HepG2 (cell line): ENCODE measurements around the gene ZNF581. TPM values are rescaled to one million over a fixed set of nuclear protein-coding genes. Genes with fewer than 3 reads are reported as not detected.
A peak's percentile ranks its signal among the peaks of the same experiment; 100 is the strongest.

Experiments
- ATF5 ChIP-seq: sonication (generic); formaldehyde crosslinking; IDR thresholded peaks from 2 replicates; pipeline ENCODE4 v1.4.0; 2020; ENCODE audit warnings: mild to moderate bottlenecking, low read depth, missing genetic modification reagents
- ATM ChIP-seq: fragments of 450-650 bp; IDR thresholded peaks from 2 replicates; pipeline ENCODE4 v1.7.1; 2017; ENCODE audit warnings: mild to moderate bottlenecking, borderline replicate concordance
- HIC2 ChIP-seq: sonication (generic); formaldehyde crosslinking; IDR thresholded peaks from 2 replicates; pipeline ENCODE4 v1.9.0; 2022; ENCODE audit warnings: low read depth, missing genetic modification reagents
- KAT2B ChIP-seq: fragments of 150-350 bp; IDR thresholded peaks from 2 replicates; pipeline ENCODE4 v1.6.1; 2014; ENCODE audit warnings: low read depth, low read length, borderline replicate concordance
- REL ChIP-seq: sonication (generic); formaldehyde crosslinking; conservative IDR thresholded peaks from 2 replicates; pipeline ENCODE4 v1.8.0; 2022; ENCODE audit warnings: mild to moderate bottlenecking, missing genetic modification reagents, moderate library complexity
- RFX3 ChIP-seq: IDR thresholded peaks from 2 replicates; pipeline ENCODE4 v1.6.1; 2016; ENCODE audit warnings: missing biosample characterization, missing genetic modification reagents
- SOX13 ChIP-seq, 3 experiments: fragments of 450-650 bp in 1 of 3; sonication (generic) in 1 of 3; formaldehyde crosslinking in 1 of 3; IDR thresholded peaks in 2 of 3; conservative IDR thresholded peaks in 1 of 3; 2 replicates each; pipeline versions ENCODE4 v1.5.0 to v1.6.1; 2016 to 2020; ENCODE audit warnings: antibody characterized with exemption in 1 of 3, mild to moderate bottlenecking in 1 of 3, missing compliant biosample characterization in 1 of 3, missing genetic modification reagents in 1 of 3, moderate library complexity in 1 of 3
- ZNF10 ChIP-seq: sonication (generic); formaldehyde crosslinking; IDR thresholded peaks from 2 replicates; pipeline ENCODE4 v1.4.0; 2020; ENCODE audit warnings: mild to moderate bottlenecking, low read depth, missing genetic modification reagents, borderline replicate concordance
- ZNF558 ChIP-seq: sonication (generic); formaldehyde crosslinking; IDR thresholded peaks from 2 replicates; pipeline ENCODE4 v1.9.0; 2022; ENCODE audit warnings: mild to moderate bottlenecking, missing genetic modification reagents, borderline replicate concordance
- ZNF574 ChIP-seq: sonication (generic); formaldehyde crosslinking; IDR thresholded peaks from 2 replicates; pipeline ENCODE4 v1.4.0; 2020; ENCODE audit warnings: missing genetic modification reagents
- ZNF75D ChIP-seq: sonication (generic); formaldehyde crosslinking; IDR thresholded peaks from 2 replicates; pipeline ENCODE4 v1.8.1; 2023; ENCODE audit warnings: missing genetic modification reagents, mild to moderate bottlenecking, borderline replicate concordance
- polyA plus RNA-seq, 8 experiments: library from polyadenylated mRNA; depleted of rRNA in 3 of 8; stranded (reverse) in 7 of 8; unstranded in 1 of 8; fragments of >200 nt; fragmentation: Illumina TruSeq in 4 of 8; extraction: Trizol in 4 of 8; gene quantifications; 2 replicates each; pipeline versions ENCODE4 v1.2.1 to v1.2.3, GENCODE V29; 2011 to 2016; ENCODE audit warnings: low read depth in 4 of 8, missing spikeins in 1 of 8, mixed read lengths in 1 of 8; ENCODE audit not compliant: insufficient read depth in 1 of 8
- total RNA-seq, 5 experiments: library from RNA; depleted of rRNA; stranded (reverse); fragments of >200 nt; fragmentation: Illumina TruSeq; extraction: Trizol; gene quantifications; 2 replicates each; pipeline ENCODE4 v1.2.3, GENCODE V29; 2016; ENCODE audit warnings: low read depth in 1 of 5
- TF ChIP-seq, protein P1 (sequence below): sonication (generic); formaldehyde crosslinking; IDR thresholded peaks from 2 replicates; pipeline ENCODE4 v1.5.0; 2020; ENCODE audit warnings: missing genetic modification reagents, mild to moderate bottlenecking, borderline replicate concordance
- TF ChIP-seq, protein P2 (sequence below): sonication (generic); formaldehyde crosslinking; IDR thresholded peaks from 2 replicates; pipeline ENCODE4 v1.9.0; 2021; ENCODE audit warnings: mild to moderate bottlenecking, missing genetic modification reagents
- TF ChIP-seq, protein P3 (sequence below): IDR thresholded peaks from 2 replicates; pipeline ENCODE4 v1.6.1; 2012; ENCODE audit warnings: inconsistent platforms

Gene ZNF581
- total and polyA plus RNA-seq, 2 of the 13 experiments (the other 11 are each of a cell fraction or from before 2014, with no cell fraction given): 19.6 to 49.5 TPM

- TF ChIP-seq ZNF574 (CRISPR knock-in tag): peak; percentile 99
- TF ChIP-seq, protein P1, sequence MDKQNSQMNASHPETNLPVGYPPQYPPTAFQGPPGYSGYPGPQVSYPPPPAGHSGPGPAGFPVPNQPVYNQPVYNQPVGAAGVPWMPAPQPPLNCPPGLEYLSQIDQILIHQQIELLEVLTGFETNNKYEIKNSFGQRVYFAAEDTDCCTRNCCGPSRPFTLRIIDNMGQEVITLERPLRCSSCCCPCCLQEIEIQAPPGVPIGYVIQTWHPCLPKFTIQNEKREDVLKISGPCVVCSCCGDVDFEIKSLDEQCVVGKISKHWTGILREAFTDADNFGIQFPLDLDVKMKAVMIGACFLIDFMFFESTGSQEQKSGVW (CRISPR knock-in tag): no peak
- no peak for TF ChIP-seq ATF5 (CRISPR knock-in tag)
- no peak for TF ChIP-seq ZNF10 (CRISPR knock-in tag)
- TF ChIP-seq, protein P2, sequence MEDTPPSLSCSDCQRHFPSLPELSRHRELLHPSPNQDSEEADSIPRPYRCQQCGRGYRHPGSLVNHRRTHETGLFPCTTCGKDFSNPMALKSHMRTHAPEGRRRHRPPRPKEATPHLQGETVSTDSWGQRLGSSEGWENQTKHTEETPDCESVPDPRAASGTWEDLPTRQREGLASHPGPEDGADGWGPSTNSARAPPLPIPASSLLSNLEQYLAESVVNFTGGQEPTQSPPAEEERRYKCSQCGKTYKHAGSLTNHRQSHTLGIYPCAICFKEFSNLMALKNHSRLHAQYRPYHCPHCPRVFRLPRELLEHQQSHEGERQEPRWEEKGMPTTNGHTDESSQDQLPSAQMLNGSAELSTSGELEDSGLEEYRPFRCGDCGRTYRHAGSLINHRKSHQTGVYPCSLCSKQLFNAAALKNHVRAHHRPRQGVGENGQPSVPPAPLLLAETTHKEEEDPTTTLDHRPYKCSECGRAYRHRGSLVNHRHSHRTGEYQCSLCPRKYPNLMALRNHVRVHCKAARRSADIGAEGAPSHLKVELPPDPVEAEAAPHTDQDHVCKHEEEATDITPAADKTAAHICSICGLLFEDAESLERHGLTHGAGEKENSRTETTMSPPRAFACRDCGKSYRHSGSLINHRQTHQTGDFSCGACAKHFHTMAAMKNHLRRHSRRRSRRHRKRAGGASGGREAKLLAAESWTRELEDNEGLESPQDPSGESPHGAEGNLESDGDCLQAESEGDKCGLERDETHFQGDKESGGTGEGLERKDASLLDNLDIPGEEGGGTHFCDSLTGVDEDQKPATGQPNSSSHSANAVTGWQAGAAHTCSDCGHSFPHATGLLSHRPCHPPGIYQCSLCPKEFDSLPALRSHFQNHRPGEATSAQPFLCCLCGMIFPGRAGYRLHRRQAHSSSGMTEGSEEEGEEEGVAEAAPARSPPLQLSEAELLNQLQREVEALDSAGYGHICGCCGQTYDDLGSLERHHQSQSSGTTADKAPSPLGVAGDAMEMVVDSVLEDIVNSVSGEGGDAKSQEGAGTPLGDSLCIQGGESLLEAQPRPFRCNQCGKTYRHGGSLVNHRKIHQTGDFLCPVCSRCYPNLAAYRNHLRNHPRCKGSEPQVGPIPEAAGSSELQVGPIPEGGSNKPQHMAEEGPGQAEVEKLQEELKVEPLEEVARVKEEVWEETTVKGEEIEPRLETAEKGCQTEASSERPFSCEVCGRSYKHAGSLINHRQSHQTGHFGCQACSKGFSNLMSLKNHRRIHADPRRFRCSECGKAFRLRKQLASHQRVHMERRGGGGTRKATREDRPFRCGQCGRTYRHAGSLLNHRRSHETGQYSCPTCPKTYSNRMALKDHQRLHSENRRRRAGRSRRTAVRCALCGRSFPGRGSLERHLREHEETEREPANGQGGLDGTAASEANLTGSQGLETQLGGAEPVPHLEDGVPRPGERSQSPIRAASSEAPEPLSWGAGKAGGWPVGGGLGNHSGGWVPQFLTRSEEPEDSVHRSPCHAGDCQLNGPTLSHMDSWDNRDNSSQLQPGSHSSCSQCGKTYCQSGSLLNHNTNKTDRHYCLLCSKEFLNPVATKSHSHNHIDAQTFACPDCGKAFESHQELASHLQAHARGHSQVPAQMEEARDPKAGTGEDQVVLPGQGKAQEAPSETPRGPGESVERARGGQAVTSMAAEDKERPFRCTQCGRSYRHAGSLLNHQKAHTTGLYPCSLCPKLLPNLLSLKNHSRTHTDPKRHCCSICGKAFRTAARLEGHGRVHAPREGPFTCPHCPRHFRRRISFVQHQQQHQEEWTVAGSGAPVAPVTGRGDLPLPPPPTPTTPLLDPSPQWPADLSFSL (CRISPR knock-in tag): no peak
- TF ChIP-seq HIC2 (CRISPR knock-in tag): peak; percentile 63; the same call in 1 of the 2 replicates
- TF ChIP-seq SOX13 (IDR thresholded peaks at IDR 0.05): no peak
- TF ChIP-seq SOX13 (CRISPR knock-in tag; conservative IDR thresholded peaks at IDR 0.05 in 1 of 2, IDR thresholded peaks at IDR 0.05 in 1 of 2): peak in 1 of 2 experiments; percentile 18; a peak in 1 of 4 replicates
- TF ChIP-seq REL (CRISPR knock-in tag): 0 out of 2 replicates have a peak, but pooled peaks have one; percentile 53
- no peak for TF ChIP-seq ATM
- no peak for TF ChIP-seq ZNF75D (CRISPR knock-in tag)
- TF ChIP-seq ZNF558 (CRISPR knock-in tag): peak; percentile 70; the same call in 1 of the 2 replicates
- TF ChIP-seq, protein P3, sequence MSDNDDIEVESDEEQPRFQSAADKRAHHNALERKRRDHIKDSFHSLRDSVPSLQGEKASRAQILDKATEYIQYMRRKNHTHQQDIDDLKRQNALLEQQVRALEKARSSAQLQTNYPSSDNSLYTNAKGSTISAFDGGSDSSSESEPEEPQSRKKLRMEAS: peak; percentile 73; the same call in 1 of the 2 replicates
- TF ChIP-seq RFX3 (CRISPR knock-in tag): peak; percentile 94
- TF ChIP-seq KAT2B: no peak
Measured at GRCh38 chr19:55653651-55654322, 10.3 kb downstream of the ZNF581 start (continued).
